Caco-2 (cell line): ENCODE results near the gene RAD51B. TPM values are rescaled to one million over a fixed set of nuclear protein-coding genes. Genes with fewer than 3 reads are reported as not detected.

Source experiments
- BruUV-seq: library from RNA; stranded (reverse); fragments of 400-500 nt; replicated peaks from 2 replicates; lab custom pipeline; 2021; lab: Mats Ljungman, UMichigan
- CTCF ChIA-PET: fragments of 300-600 bp; sonication (Branson Sonifier 250); formaldehyde crosslinking; loops from one replicate; lab custom pipeline; 2022; ENCODE audit warnings: antibody characterized with exemption; lab: Charles Lee
- POLR2A ChIA-PET: fragments of 300-600 bp; sonication (Branson Sonifier 250); formaldehyde crosslinking; loops from one replicate; lab custom pipeline; 2022; ENCODE audit warnings: antibody characterized with exemption; lab: Charles Lee
- DNase-seq, 2 experiments: peaks; one replicate each; pipeline versions ENCODE4 v3.0.0 to v3.0.0-alpha.2; 2020 to 2022
- H3K27me3 ChIP-seq: replicated peaks from 2 replicates; pipeline ENCODE4 v1.6.0; 2011; ENCODE audit warnings: low read length; ENCODE audit not compliant: control insufficient read depth, insufficient read depth
- H3K36me3 ChIP-seq: 2 replicates; pipeline ENCODE4 v1.5.1; 2011; ENCODE audit warnings: low read length; ENCODE audit not compliant: control insufficient read depth, insufficient read depth
- H3K4me1 ChIP-seq: fragments of 250-450 bp; sonication (Bioruptor Pico); 2 replicates; pipeline ENCODE4 v1.5.1; 2020; ENCODE audit warnings: mild to moderate bottlenecking
- H3K4me3 ChIP-seq: 2 replicates; pipeline ENCODE4 v1.5.1; 2011; ENCODE audit warnings: low read depth, mild to moderate bottlenecking, control low read depth, low read length
- H3K9me3 ChIP-seq: fragments of 250-450 bp; sonication (Bioruptor Pico); 2 replicates; pipeline ENCODE4 v1.5.1; 2020; ENCODE audit warnings: mild to moderate bottlenecking, moderate library complexity
- H3K27ac Mint-ChIP-seq: one replicate; pipeline ENCODE4 v1.8.0; 2022; ENCODE audit warnings: mixed read lengths; ENCODE audit not compliant: unreplicated experiment
- H3K27me3 Mint-ChIP-seq: one replicate; pipeline ENCODE4 v1.8.0; 2022; ENCODE audit warnings: mixed read lengths; ENCODE audit not compliant: insufficient read depth, unreplicated experiment
- H3K36me3 Mint-ChIP-seq: one replicate; pipeline ENCODE4 v1.8.0; 2022; ENCODE audit warnings: mild to moderate bottlenecking, mixed read lengths; ENCODE audit not compliant: insufficient read depth, unreplicated experiment
- H3K4me1 Mint-ChIP-seq: one replicate; pipeline ENCODE4 v1.8.0; 2022; ENCODE audit warnings: low read depth, mixed read lengths; ENCODE audit not compliant: unreplicated experiment
- H3K4me3 Mint-ChIP-seq: one replicate; pipeline ENCODE4 v1.8.0; 2022; ENCODE audit warnings: mild to moderate bottlenecking, moderate library complexity, mixed read lengths; ENCODE audit not compliant: unreplicated experiment
- H3K9me3 Mint-ChIP-seq: one replicate; pipeline ENCODE4 v1.8.0; 2022; ENCODE audit warnings: mixed read lengths; ENCODE audit not compliant: unreplicated experiment
- intact Hi-C: fragments of 100-400 bp; cut with micrococcal nuclease; formaldehyde crosslinking; loops from one replicate; pipeline ENCODE4 v1.10.0; 2022; ENCODE audit not compliant: unreplicated experiment
- total RNA-seq: library from RNA; stranded (reverse); gene quantifications from 2 replicates; pipeline ENCODE4 v1.2.3, GENCODE V29; 2022
- TF ChIP-seq, protein P1 (sequence below), 2 experiments: fragments of 200-600 bp in 1 of 2; IDR thresholded peaks; 1 replicate in 1 of 2; 2 replicates in 1 of 2; pipeline versions ENCODE4 v1.5.1 to v1.8.0; 2011 to 2022; ENCODE audit warnings: antibody characterized with exemption in 1 of 2, control low read depth in 1 of 2, inconsistent platforms in 1 of 2, low read depth in 1 of 2, low read length in 1 of 2, mild to moderate bottlenecking in 1 of 2, moderate library complexity in 1 of 2; ENCODE audit not compliant: insufficient read depth in 1 of 2, severe bottlenecking in 1 of 2, unreplicated experiment in 1 of 2

The RAD51B gene
- total RNA-seq, 1 experiment from 2014 or later = 16.7 TPM

DNA sequence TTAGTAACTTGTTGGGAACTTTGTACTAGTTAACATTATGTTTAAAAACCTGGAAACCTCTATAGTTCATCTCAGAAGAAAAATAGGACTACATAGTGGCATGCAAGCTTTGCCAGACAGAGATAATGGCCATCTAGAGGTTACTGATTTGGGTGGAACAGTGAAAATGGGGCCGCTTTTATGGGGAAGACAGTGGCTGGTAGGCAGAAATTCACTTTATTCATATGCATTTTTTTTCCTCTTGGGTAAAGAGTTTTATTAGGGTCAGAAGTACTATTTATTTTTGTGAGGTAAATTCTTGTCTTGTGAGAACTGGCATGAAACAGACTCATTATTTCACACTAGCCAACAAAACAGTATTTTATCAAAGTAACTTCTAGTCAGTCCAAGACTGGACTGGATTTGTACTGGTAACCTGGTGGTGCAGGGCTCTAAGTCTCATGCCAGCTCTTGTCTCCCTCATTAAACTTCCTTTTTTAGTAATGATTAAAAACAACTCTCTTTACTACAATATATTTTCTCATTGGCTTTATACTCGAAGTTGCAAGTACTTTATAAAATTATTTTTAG is 345.8 kb downstream of the RAD51B start:
- ChIA-PET POLR2A (interaction anchor here (0.7 kb wide), 1 partner anchor 174 kb away, joined by 3 read pairs; no protein-coding TSS in a partner anchor), CTCF (no interaction called here)
- H3K9me3 Mint-ChIP-seq = no peaks in the 10 kb centered on the region
- H3K27me3 Mint-ChIP-seq = no peaks in the 10 kb centered on the region
- TF ChIP-seq, protein P1, sequence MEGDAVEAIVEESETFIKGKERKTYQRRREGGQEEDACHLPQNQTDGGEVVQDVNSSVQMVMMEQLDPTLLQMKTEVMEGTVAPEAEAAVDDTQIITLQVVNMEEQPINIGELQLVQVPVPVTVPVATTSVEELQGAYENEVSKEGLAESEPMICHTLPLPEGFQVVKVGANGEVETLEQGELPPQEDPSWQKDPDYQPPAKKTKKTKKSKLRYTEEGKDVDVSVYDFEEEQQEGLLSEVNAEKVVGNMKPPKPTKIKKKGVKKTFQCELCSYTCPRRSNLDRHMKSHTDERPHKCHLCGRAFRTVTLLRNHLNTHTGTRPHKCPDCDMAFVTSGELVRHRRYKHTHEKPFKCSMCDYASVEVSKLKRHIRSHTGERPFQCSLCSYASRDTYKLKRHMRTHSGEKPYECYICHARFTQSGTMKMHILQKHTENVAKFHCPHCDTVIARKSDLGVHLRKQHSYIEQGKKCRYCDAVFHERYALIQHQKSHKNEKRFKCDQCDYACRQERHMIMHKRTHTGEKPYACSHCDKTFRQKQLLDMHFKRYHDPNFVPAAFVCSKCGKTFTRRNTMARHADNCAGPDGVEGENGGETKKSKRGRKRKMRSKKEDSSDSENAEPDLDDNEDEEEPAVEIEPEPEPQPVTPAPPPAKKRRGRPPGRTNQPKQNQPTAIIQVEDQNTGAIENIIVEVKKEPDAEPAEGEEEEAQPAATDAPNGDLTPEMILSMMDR (IDR thresholded peaks at IDR 0.05; ENCODE audit: insufficient read depth in 1 of 2, low read depth in 1 of 2, low read length in 1 of 2, severe bottlenecking in 1 of 2, unreplicated experiment in 1 of 2) = no peak
- no peaks in the 10 kb centered on the region for H3K9me3 ChIP-seq
- BruUV-seq = no TSS peak
- H3K36me3 Mint-ChIP-seq = no peaks in the 10 kb centered on the region
- H3K4me1 Mint-ChIP-seq = peaks cover 40% of the 10 kb centered on the region
- no peak overlapping the region for H3K27ac Mint-ChIP-seq
- no peaks in the 10 kb centered on the region for H3K36me3 ChIP-seq
- intact Hi-C loops = no loop called here
- peak overlapping the region; percentile 36 for H3K4me3 Mint-ChIP-seq
- H3K4me1 ChIP-seq = peaks cover 44% of the 10 kb centered on the region
- H3K4me3 ChIP-seq = no peak overlapping the region
- H3K27me3 ChIP-seq = no peaks in the 10 kb centered on the region
- no peak for DNase-seq

DNA sequence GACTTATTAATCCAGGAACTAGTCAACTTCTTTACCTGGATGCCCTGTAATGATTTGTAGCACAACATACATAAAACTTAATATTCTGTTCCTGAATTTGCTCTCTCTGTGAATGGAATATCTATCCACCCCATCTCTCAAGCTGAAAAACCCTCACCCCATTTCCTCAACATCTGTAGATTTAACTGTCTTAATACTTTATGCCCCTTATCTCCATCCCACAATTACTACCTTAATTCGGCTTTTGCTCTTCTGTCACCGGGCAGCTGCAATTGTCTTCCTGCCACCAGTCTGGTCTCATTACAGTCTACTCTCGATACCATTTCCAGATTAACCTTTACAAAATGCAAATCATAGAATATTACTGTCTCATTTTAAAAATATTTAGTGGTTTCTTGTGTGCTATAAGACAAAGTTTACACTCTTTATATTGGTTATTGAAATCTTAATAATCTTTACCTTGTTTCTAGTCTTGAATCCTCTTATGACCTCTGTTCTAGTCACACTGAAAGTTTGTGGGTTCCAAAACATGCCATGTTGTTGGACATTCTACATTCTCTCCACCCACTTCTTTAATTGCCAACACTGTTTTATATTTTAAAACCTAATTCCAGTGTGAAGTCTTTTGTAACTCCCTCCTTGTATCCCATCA is 347.3 kb downstream of the RAD51B start:
- Mint-ChIP-seq H3K9me3 (no peaks in the 10 kb centered on the region), H3K4me3 (no peak overlapping the region), H3K4me1 (peaks cover 42% of the 10 kb centered on the region), H3K36me3 (peaks cover 1% of the 10 kb centered on the region), H3K27me3 (no peaks in the 10 kb centered on the region), H3K27ac (peak overlapping the region; percentile 24)
- ChIA-PET CTCF (no interaction called here), POLR2A (no interaction called here)
- no peak overlapping the region for H3K4me3 ChIP-seq
- BruUV-seq = no TSS peak
- no peaks in the 10 kb centered on the region for H3K36me3 ChIP-seq
- H3K27me3 ChIP-seq = no peaks in the 10 kb centered on the region
- no peak for DNase-seq
- H3K9me3 ChIP-seq = no peaks in the 10 kb centered on the region
- TF ChIP-seq, protein P1 (IDR thresholded peaks at IDR 0.05; ENCODE audit: insufficient read depth in 1 of 2, low read depth in 1 of 2, low read length in 1 of 2, severe bottlenecking in 1 of 2, unreplicated experiment in 1 of 2) = no peak
- peaks cover 47% of the 10 kb centered on the region for H3K4me1 ChIP-seq
- intact Hi-C loops = no loop called here

DNA sequence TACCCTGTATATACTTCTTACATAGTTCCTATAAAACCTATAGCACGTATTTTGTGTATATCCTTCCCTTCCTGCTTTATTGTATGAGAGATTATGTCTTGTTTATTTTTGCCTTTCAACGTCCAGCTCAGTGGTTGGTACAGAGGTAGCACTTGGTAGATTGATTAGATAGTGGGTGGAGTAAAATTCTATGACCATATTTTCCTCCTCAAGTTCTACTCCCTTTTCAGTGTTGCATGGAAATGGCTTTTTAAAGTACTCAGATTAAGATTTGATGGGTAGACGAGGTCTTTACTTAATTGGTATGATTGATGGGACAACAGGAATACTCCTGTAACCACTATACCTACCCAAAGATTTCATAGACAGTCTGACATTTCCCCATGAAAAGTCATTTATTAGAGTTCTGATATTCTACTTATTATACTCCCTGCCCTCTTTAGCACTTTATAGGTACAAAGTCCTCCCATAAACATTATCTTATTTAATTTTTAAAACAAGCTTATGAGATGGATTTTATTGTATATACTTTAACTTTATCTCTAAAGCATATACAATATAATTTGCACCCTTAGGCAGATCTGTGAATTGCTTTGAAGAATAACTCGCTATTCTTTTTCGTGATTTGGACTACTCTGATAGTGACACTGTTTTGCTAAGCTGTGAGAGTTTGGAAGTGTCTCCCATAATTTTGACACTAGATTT is 348.0 kb downstream of the RAD51B start:
- no peak for DNase-seq
- Histone ChIP-seq H3K4me3 (no peak overlapping the region), H3K4me1 (peaks cover 54% of the 10 kb centered on the region), H3K9me3 (no peaks in the 10 kb centered on the region), H3K27me3 (no peaks in the 10 kb centered on the region), H3K36me3 (no peaks in the 10 kb centered on the region)
- Mint-ChIP-seq H3K27me3 (no peaks in the 10 kb centered on the region), H3K4me1 (peaks cover 46% of the 10 kb centered on the region), H3K27ac (peak overlapping the region; percentile 24), H3K4me3 (no peak overlapping the region), H3K9me3 (no peaks in the 10 kb centered on the region), H3K36me3 (peaks cover 5% of the 10 kb centered on the region)
- intact Hi-C loops = no loop called here
- TF ChIP-seq, protein P1 (IDR thresholded peaks at IDR 0.05; ENCODE audit: insufficient read depth in 1 of 2, low read depth in 1 of 2, low read length in 1 of 2, severe bottlenecking in 1 of 2, unreplicated experiment in 1 of 2) = no peak
- ChIA-PET CTCF (no interaction called here), POLR2A (no interaction called here)
- no TSS peak for BruUV-seq
